Endothelial cell of umbilical vein (primary cell): ENCODE results near the gene OR4N5. TPM values are rescaled to one million over a fixed set of nuclear protein-coding genes. Genes with fewer than 3 reads are reported as not detected.

Source experiments
- polyA plus RNA-seq, 4 experiments: library from polyadenylated mRNA; depleted of rRNA in 3 of 4; stranded (reverse) in 3 of 4; unstranded in 1 of 4; fragments of >200 nt; gene quantifications; 2 replicates each; pipeline versions ENCODE4 v1.2.1 to v1.2.3, GENCODE V29; 2011 to 2012; ENCODE audit warnings: missing spikeins in 1 of 4
- small RNA-seq: library from RNA; depleted of rRNA; stranded (forward); fragments of <200 nt; gene quantifications from one replicate; pipeline ENCODE3, GENCODE V24; 2012; ENCODE audit warnings: low replicate concordance, low read depth; ENCODE audit not compliant: insufficient read depth, insufficient read length
- total RNA-seq: library from RNA; stranded (reverse); gene quantifications from 2 replicates; pipeline ENCODE4 v1.2.3, GENCODE V29; 2021

Gene OR4N5
- total and polyA plus RNA-seq, 2 donors (not counting 3 experiments of a cell fraction or from before 2014, with no cell fraction given): not detected

Small RNA genes within 50 kb of the gene (small RNA-seq; reads per million reads assigned to genes)
- gene GTF2IP22 (not detected), gene RNA5SP380 (not detected)

Other genes starting within 250 kb of the OR4N5 start
- gene OR4K5, start 218.2 kb upstream of the OR4N5 start, total RNA-seq: not detected in 2 replicates
- not detected in 2 replicates for gene OR4K5, start 218.2 kb upstream of the OR4N5 start, polyA plus RNA-seq
- not detected in 2 replicates for gene OR4K1, start 207.9 kb upstream of the OR4N5 start, total RNA-seq
- not detected in 2 replicates for gene OR4K1, start 207.9 kb upstream of the OR4N5 start, polyA plus RNA-seq
- gene OR4K15, start 163.2 kb upstream of the OR4N5 start, total RNA-seq: not detected in 2 replicates
- gene OR4K15, start 163.2 kb upstream of the OR4N5 start, polyA plus RNA-seq: not detected in 2 replicates
- gene OR4Q2, start 136.7 kb upstream of the OR4N5 start, total RNA-seq: not detected in 2 replicates
- not detected in 2 replicates for gene OR4Q2, start 136.7 kb upstream of the OR4N5 start, polyA plus RNA-seq
- not detected in 2 replicates for gene OR4K14, start 119.5 kb upstream of the OR4N5 start, total RNA-seq
- not detected in 2 replicates for gene OR4K14, start 119.5 kb upstream of the OR4N5 start, polyA plus RNA-seq
- not detected in 2 replicates for gene OR4K13, start 102.8 kb upstream of the OR4N5 start, total RNA-seq
- gene OR4K13, start 102.8 kb upstream of the OR4N5 start, polyA plus RNA-seq: not detected in 2 replicates
- gene OR4L1, start 78.8 kb upstream of the OR4N5 start, total RNA-seq: not detected in 2 replicates
- gene OR4L1, start 78.8 kb upstream of the OR4N5 start, polyA plus RNA-seq: not detected in 2 replicates
- gene OR4K17, start 28.1 kb upstream of the OR4N5 start, total RNA-seq: not detected in 2 replicates
- not detected in 2 replicates for gene OR4K17, start 28.1 kb upstream of the OR4N5 start, polyA plus RNA-seq
- not detected in 2 replicates for gene OR11G2, start 52.1 kb downstream of the OR4N5 start, total RNA-seq
- not detected in 2 replicates for gene OR11G2, start 52.1 kb downstream of the OR4N5 start, polyA plus RNA-seq
- not detected in 2 replicates for gene OR11H6, start 84.9 kb downstream of the OR4N5 start, total RNA-seq
- gene OR11H6, start 84.9 kb downstream of the OR4N5 start, polyA plus RNA-seq: not detected in 2 replicates
- gene OR11H7, start 90.2 kb downstream of the OR4N5 start, total RNA-seq: not detected in 2 replicates
- not detected in 2 replicates for gene OR11H7, start 90.2 kb downstream of the OR4N5 start, polyA plus RNA-seq
- not detected in 2 replicates for gene OR11H4, start 100.5 kb downstream of the OR4N5 start, total RNA-seq
- gene OR11H4, start 100.5 kb downstream of the OR4N5 start, polyA plus RNA-seq: not detected in 2 replicates
- gene TTC5, start 167.1 kb downstream of the OR4N5 start, total RNA-seq: 21.3 and 22.9 TPM in 2 replicates
- gene TTC5, start 167.1 kb downstream of the OR4N5 start, polyA plus RNA-seq: 8.8 and 10.9 TPM in 2 replicates
- 35.5 and 38.9 TPM in 2 replicates for gene CCNB1IP1, start 194.5 kb downstream of the OR4N5 start, total RNA-seq
- gene CCNB1IP1, start 194.5 kb downstream of the OR4N5 start, polyA plus RNA-seq: 31.0 and 32.7 TPM in 2 replicates
- 30.6 and 30.8 TPM in 2 replicates for gene PARP2, start 204.8 kb downstream of the OR4N5 start, total RNA-seq
- 12.9 and 15.7 TPM in 2 replicates for gene PARP2, start 204.8 kb downstream of the OR4N5 start, polyA plus RNA-seq